AG09309 (cell line): Measurements from ENCODE around the gene SCO2.

Experiments
- DNase-seq: peaks from one replicate; pipeline ENCODE4 v3.0.0-alpha.2; 2010; ENCODE audit warnings: low read depth
- H3K4me3 ChIP-seq: 2 replicates; pipeline ENCODE4 v1.5.1; 2011; ENCODE audit warnings: mild to moderate bottlenecking, low read depth, low read length, moderate library complexity; ENCODE audit not compliant: control insufficient read depth
- TF ChIP-seq, protein P1 (sequence below): IDR thresholded peaks from 2 replicates; pipeline ENCODE4 v1.5.1; 2011; ENCODE audit warnings: mild to moderate bottlenecking, low read depth, low read length, inconsistent platforms; ENCODE audit not compliant: insufficient read depth, control insufficient read depth; ENCODE audit errors: missing control alignments

Gene SCO2

GRCh38 chr22:50525104-50525857 lies at the start of gene SCO2:
Gene SCO2 (minus strand): TSS chr22:50525598. CDS start chr22:50524411, 1,187 bp downstream.
- peak; percentile 85 for DNase-seq
- H3K4me3 ChIP-seq, result peak within 1 kb of the TSS; percentile 90
- TF ChIP-seq, protein P1, sequence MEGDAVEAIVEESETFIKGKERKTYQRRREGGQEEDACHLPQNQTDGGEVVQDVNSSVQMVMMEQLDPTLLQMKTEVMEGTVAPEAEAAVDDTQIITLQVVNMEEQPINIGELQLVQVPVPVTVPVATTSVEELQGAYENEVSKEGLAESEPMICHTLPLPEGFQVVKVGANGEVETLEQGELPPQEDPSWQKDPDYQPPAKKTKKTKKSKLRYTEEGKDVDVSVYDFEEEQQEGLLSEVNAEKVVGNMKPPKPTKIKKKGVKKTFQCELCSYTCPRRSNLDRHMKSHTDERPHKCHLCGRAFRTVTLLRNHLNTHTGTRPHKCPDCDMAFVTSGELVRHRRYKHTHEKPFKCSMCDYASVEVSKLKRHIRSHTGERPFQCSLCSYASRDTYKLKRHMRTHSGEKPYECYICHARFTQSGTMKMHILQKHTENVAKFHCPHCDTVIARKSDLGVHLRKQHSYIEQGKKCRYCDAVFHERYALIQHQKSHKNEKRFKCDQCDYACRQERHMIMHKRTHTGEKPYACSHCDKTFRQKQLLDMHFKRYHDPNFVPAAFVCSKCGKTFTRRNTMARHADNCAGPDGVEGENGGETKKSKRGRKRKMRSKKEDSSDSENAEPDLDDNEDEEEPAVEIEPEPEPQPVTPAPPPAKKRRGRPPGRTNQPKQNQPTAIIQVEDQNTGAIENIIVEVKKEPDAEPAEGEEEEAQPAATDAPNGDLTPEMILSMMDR, result peak; percentile 45

GRCh38 chr22:50574383-50574755 lies 49.0 kb upstream of the SCO2 start:
- no peak for DNase-seq
- no peak overlapping the region for H3K4me3 ChIP-seq
- TF ChIP-seq, protein P1, result no peak

DNA sequence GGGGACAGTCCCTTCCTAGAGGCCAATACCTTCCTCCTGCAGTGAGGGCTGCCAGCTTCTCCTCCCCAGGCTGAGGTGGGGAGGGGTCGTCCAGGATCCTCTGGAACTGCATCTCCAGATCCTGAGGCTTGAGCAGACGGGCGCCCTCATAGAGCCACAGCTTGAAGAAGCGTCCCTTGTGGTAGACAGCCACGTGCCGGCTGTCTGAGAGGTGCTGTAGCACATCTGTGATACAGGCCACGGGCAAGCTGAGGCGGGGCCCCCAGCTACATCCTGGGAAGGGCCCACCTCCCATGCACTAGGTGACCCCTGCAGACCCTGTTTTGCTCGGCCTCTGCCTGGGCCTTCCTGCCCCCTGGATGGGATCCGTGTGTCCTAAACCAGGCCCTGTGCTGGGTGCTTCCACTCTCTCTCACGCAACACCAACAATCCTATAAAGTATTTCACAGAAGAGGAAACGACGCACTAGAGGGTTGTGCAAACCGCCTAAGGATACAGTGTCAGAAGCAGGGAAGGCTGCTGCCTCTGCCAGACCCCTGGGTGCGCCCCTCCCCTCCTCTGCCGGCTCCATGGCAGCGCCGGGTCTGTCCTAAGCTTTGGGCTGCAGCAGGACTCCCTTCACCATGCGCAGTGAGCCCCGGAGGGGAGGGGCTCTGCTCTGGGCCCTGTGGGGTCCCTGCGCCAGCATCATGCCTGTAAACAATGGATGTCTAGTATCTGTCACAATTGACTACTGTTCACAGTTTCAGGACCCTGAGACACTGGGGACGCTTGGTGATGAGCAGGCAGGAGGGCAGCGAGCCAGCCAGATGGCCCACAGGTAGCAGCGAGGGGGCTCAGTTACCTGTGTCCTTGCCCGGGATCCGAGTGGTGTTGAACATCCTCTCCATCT lies 48.3 kb upstream of the SCO2 start:
- TF ChIP-seq, protein P1, result no peak
- no peak for DNase-seq
- no peak overlapping the region for H3K4me3 ChIP-seq

GRCh38 chr22:50572965-50573364 lies 47.6 kb upstream of the SCO2 start:
- TF ChIP-seq, protein P1, result no peak
- no peak for DNase-seq
- H3K4me3 ChIP-seq, result no peak overlapping the region

DNA sequence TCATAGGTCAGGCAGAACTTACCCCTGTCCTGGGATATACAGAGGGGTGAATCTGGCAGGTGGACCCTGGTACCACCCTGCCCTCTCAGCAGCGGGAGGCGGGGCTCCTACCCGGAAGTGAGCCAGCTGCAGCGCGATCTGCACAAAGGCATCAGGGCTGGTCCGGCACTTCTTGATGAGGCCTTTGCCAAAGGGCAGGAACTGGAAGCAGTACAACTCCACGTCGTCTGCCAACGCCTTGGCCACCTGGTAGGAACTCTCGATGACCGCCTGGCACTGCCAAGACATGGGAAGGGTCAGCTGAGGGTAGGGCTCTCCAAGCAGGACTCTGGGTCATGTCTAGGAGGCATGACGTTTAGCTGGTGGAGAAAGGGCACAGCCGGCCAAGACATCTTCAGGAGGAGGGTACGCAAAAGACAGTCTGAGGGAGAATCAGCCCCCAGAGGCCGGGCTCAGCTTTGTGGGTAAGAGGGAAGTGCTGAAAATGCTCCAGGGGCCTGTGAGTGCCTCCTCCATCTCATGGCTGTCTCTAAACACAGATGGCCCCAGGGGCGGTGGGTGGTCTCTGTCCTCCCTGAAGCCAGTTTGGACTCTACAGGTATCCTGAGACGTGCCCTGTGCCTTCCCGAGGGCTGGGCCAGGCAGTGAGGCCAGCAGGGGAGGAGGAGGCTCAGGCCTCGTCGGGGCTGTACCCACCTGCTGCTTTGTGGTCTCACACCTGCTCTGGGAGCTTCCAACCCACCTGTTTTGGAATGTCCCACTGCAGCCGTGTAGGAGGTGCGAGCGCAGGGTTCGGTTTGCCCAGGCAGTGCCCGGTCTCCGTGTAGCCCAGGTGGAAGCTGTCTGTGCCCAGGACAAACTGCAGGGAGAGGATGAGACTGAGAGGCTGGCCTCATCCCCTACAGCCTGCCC lies 46.1 kb upstream of the SCO2 start:
- no peak overlapping the region for H3K4me3 ChIP-seq
- TF ChIP-seq, protein P1, result no peak
- no peak for DNase-seq

- H3K4me3 ChIP-seq, result no peak overlapping the region
- no peak for DNase-seq
Measured at GRCh38 chr22:50570861-50571260, 45.5 kb upstream of the SCO2 start.

More at GRCh38 chr22:50570861-50571260, 45.5 kb upstream of the SCO2 start:
- TF ChIP-seq, protein P1, result no peak
